GM10266 (cell line): ENCODE data around the gene PLCH1.

Source experiments
- DNase-seq: peaks from one replicate; pipeline ENCODE4 v3.0.0; 2012; ENCODE audit errors: extremely low spot score
- CTCF ChIP-seq: IDR thresholded peaks from 2 replicates; pipeline ENCODE4 v1.5.1; 2012; ENCODE audit warnings: mild to moderate bottlenecking, low read depth; ENCODE audit not compliant: control insufficient read depth, insufficient read depth; ENCODE audit errors: missing control alignments

The PLCH1 gene

DNA sequence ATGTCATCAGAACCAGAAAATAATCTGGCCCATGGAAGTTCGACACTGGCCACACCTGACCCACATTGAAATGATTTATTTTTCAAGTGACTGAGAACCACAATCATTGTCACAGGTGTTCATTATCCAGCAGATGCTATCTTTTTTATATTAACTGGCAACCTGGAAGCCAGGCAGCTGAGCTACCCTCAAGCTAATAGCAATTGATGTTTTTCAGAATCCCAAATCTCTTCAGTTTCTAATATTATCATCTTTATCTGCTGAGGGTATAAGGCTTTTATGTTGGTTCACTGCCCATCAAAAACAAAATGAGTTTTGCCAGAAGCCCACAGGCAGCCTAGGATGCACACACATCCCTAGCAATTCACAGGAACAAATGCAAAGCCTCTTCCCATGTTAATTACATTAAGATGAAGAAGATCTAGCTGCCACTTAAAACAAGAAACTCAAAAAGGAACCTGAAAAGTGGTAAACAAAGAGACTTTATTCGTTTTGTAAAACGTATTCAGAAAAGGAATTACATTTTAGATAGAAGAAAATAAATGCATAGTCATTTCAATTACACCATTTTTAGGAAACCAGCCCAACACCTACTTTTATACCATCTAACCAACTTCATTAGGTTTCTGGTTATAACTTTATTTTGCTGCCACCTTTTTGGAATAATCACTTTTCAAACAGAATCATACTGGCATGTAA lies 410.5 kb downstream of the PLCH1 start:
- TF ChIP-seq CTCF, result no peak
- no peak for DNase-seq

DNA sequence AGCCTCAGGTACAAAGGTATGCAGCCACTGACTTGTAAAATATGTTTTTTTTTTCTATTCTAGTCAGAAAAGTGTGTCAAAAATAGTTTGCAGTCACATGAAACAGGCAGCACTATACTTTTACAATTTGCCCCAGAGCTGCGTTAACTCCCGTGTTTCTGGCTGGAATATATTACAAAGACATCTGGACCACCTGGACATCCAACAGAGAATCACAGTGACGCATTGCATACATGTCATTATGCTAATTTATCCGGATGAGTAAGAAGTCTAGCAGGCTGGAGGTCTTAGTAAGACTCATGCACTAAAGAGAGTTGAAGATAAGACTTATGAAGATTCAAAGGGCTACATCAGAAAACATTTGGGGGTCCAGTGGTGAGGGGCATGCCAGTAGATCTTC lies 412.2 kb downstream of the PLCH1 start:
- TF ChIP-seq CTCF, result no peak
- DNase-seq, result no peak

DNA sequence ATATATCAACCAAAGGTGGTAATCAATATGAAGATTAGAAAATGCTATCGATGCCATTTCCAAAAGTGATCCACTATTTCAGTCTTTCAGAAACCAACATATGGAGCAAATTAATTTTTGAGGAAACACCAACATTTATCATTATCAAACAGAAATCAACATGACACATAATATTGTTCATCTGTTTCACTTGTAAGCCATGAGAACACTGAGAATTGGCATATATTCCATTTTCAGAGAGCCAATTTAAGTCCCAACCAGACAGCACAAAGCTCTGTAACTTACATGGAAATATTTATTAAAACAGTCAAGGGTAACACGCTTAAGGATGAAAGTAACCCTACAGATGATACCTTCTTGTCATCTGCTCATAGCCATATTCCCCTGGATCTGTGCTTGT lies 413.8 kb downstream of the PLCH1 start:
- DNase-seq, result no peak
- TF ChIP-seq CTCF, result no peak

DNA sequence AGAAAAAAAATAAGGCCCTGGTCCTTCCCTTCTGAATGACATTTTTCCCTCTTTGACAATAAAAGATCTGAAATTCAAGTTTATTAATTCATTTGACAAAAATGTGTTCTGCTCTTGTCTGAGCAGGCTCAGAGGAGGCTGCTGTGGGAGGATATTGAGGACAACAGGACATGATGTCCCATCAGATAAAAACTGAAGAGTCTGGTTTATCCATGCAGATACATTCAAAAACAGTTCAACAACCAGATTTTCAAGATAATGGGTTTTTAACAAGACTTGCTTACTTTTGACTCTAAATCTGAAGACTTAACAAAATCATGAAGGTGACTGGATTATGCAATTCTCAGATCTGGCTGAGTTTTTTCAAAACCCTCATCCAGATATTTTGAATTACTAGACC lies 414.5 kb downstream of the PLCH1 start:
- no peak for DNase-seq
- TF ChIP-seq CTCF, result no peak

GRCh38 chr3:155329513-155330048 lies 415.3 kb downstream of the PLCH1 start:
- no peak for TF ChIP-seq CTCF

GRCh38 chr3:155327871-155328270 lies 417.0 kb downstream of the PLCH1 start:
- TF ChIP-seq CTCF, result no peak
- DNase-seq, result no peak

More at GRCh38 chr3:155329513-155330048, 415.3 kb downstream of the PLCH1 start:
- no peak for DNase-seq

- no peak for TF ChIP-seq CTCF
- no peak for DNase-seq
These were observed 417.4 kb downstream of the PLCH1 start for GRCh38 chr3:155327430-155327829.
